GM12801 (cell line): ENCODE results near the gene PSD4.

ENCODE experiments used
- CTCF ChIP-seq: IDR thresholded peaks from one replicate; pipeline ENCODE4 v1.5.1; 2011; ENCODE audit warnings: control low read depth; ENCODE audit not compliant: insufficient read length; ENCODE audit errors: extremely low read depth

PSD4 gene

DNA sequence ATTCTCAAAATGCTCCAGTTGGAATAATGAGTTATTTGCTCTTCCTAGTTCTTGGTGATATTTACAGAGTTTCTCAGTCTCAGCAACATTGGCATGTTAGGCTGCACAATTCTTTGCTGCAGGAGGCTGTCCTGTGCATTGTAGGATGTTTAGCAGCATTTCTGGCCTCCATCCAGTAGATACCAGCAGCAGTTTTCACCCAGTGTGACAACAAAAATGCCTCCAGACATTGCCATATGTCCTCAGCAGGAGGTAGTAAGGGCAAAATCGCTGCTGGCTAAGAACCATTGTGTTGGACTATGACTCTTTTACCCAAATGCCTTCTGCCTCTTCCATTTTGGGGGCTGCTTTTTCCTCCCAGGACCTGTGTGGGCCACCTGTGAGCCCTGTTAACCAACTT is 54.6 kb downstream of the PSD4 start:
- no peak for TF ChIP-seq CTCF

GRCh38 chr2:113228991-113229716 is 55.4 kb downstream of the PSD4 start:
- TF ChIP-seq CTCF, result no peak

DNA sequence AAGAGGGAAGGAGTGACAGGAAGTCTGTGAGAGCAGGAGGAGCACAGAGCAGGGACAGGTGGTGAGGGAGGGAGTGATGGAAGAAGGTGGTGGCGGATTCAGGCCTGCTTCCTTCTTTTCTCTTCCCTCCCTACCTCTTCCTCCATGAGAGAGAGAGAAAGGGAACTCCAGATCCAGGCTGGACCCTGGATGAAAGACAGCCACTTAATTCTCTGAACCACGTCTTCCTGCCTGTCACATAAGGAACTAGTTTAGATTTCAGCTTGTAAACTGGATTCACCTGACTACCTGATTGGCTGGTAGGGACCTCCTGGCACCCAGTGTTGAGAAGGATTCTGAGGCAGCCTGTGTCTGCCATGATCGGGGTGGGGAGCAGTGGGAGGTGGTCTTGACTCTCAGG is 56.0 kb downstream of the PSD4 start:
- no peak for TF ChIP-seq CTCF

DNA sequence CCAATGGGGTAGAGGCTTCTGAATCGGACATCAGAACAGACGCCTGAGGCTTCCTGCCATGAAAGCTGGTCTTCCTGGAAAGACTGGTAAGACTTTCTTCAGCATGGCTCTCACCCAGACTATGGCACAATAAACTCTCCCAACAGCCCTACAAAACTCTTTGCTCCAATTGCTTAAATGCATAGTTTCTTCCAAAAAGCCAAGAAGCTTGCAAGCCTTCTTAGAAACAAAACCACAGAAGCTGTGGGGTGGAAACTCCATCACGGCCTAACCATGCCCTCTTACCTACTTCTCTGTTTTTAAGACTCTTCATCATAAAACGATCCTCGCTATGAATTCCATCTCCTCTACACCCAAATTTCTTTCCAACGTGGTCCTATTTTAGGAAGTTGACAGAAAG is 56.8 kb downstream of the PSD4 start:
- TF ChIP-seq CTCF, result no peak

GRCh38 chr2:113231064-113231463 is 57.3 kb downstream of the PSD4 start:
- no peak for TF ChIP-seq CTCF

DNA sequence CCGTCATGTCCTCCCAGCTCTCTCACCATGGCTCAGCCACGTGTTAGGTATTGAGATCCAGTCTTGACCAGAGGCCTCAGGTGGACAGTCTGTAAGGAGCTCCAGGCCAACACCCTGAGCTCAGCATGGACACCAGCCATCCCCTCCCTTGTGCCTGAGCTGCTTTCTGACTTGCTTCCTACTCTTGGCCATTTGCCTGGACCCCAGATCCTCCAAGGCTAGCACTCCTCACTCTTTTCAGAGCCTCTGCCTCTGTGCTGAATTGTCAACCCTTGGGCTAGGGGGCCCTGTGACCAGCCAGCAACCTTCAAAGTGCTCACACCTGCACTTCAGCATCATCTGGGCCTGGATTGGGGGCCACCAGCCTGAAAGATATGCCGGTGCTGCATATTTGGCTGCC is 58.4 kb downstream of the PSD4 start:
- no peak for TF ChIP-seq CTCF

DNA sequence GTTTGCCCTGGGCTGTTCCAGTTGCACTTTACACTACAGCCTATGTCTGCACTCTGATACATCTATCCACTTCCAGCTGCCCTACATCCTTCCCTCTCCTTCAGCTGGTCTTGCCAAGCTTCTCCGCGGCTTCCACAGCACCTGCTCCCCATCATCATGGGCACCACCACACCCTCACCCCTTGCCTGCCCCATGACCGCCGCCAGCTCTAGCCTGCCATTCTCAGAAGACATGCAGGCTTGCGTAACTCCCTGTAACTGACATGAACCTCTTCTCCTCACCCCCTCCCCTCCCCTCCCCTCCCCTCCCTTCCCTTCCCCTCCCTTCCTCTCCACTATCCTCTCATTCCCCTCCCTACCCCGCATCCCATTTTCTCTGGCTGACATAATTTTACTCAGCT is 59.0 kb downstream of the PSD4 start:
- no peak for TF ChIP-seq CTCF
